ENCODE data around the gene RBM24.

- TF ChIP-seq EZH2 (IDR thresholded peaks at IDR 0.05; ENCODE audit: borderline replicate concordance, low read depth, low read length, severe bottlenecking) (no peak), CTCF (IDR thresholded peaks at IDR 0.05; ENCODE audit: extremely low read depth in 1 of 2, insufficient read depth in 1 of 2, low read depth in 1 of 2, low read length in 2 of 2) (no peak), POLR2AphosphoS5 (IDR thresholded peaks at IDR 0.05; ENCODE audit: insufficient read depth, low read depth, low read length) (no peak), POLR2A (IDR thresholded peaks at IDR 0.05; ENCODE audit: low read depth, low read length) (no peak), MYC (IDR thresholded peaks at IDR 0.05; ENCODE audit: low read depth, low read length) (no peak)
Measured at GRCh38 chr6:17239260-17239659, 41.9 kb upstream of the RBM24 start.

Measured in endothelial cell of umbilical vein (primary cell).